Measurements from ENCODE around the gene SLC26A1.

The SLC26A1 gene

DNA sequence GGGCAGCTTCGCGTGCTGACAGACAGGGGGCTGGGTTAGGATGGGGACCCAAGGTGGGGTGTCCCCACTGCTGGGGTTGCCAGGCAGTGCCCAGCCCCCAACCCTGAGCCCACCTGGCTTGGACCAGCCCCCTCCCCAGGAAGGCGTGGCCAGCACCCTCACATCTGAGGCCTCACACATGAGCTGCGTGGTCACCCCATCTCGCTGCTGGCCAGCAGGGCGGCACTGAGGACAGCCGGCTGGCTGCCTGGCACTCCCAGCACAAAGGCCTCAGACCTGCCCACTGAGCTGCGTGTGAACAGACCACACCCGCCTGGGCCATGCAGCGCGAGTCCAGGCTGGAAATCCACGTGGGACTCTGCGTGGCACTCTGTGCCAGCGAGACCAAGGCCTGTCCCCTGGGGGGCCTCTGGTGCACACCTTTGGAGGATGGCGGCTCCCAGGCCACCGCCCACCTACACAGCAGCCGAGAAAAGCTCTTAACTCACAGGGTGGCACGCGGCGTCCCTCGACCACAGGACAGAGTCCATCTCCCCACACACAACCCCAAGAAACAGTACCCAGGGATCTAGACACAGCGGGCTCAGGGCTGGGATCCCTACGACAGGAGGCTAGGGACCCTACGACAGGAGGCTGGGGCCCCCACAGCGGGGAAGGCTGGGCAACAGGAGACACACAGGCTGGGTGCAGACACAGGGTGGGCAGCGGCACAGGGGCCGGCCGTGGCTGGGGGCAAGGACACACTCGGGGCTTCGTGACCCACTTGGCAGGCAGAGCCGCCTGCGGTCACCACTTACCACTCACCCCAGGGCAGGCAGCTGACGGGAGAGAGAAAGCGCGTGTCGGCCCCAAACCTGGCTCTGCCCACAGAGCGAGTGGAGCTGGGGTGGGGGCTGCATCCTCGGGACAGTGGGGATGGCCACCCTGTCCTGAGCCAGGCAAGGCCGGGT, 29.7 kb downstream of the SLC26A1 start:
- no peak for DNase-seq

DNA sequence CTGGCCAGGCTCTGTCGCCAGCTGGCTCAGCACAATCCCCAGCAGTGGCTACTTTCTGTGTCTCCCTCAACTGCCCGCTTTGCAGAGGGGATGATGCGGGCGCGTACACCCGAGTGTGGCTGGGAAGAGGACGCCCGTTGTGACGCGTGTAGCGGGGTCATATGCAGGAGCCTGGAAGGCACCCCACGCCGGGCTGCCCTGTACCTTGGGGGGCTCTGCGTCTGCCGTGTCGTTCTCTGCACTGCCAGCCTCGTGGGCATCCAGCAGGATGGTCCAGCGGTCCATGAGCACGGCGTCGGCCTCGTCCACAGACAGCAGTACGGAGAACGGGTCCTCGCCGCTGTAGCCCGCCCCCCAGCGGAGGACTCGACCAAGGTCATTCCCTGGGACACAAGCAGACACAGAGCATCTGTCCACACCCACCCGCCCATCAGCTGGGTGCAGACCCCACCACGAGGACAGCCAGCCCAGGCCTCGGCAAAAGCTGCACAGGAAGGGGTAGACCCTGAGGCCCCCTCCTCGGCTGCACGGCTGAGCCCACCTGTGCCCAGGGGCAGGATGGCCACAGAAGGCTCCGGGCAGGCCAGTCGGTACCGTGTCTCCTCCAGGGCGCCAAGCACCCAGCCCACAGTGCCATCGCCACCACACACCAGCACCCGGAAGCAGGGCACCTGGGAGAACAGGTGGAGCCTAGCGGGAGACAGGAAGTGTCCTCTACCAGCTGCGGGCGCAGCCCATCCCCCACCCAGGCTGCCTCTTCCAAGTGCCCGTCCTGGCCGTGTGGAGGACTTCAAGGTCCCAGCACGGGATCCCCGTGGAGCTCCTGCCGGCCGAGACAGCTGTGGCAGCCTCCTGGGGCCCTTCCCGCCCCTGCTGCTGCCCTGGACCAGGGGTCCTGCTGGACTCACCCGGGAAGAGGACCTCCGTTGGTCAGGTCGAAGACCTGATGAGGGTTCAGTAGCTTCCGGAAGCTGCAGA, 30.7 kb downstream of the SLC26A1 start:
- no peak for DNase-seq

- DNase-seq, result no peak
These were observed 31.6 kb downstream of the SLC26A1 start for GRCh38 chr4:961351-962230.

- DNase-seq, result no peak
These were observed 32.4 kb downstream of the SLC26A1 start for GRCh38 chr4:960636-961350.

DNA sequence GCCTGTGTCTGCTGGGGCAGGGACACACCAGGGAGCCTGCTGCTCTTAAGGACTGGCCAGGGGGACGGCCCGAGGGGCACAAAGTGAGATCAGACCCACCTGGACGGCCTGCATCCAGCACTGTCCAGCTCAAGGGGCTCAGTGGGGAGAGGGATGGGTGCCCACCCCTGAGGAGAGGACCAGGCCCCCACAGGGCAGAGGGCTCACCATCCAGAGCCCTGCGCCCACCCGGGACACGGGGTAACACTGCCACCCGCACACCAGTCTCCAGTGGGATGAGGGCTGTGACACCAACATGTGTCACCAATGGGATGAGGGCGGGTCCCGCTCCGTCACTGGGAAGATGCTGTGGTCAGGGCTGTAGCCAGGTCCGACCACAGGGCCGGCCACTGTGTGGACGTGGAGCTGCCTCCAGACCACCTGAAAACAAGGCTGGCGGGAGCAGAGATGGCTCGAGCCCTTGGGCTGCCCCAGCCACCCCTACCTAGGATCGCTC, 33.0 kb downstream of the SLC26A1 start:
- no peak for DNase-seq

GRCh38 chr4:959338-960139, 33.7 kb downstream of the SLC26A1 start:
- DNase-seq, result no peak

- DNase-seq, result no peak
These were observed 34.4 kb downstream of the SLC26A1 start for GRCh38 chr4:958696-959337.

GRCh38 chr4:958314-958665, 34.9 kb downstream of the SLC26A1 start:
- DNase-seq, result no peak

- no peak for DNase-seq
These were observed 35.5 kb downstream of the SLC26A1 start for GRCh38 chr4:957581-958313.

- DNase-seq, result no peak
These were observed 36.0 kb downstream of the SLC26A1 start for GRCh38 chr4:957231-957580.

DNA sequence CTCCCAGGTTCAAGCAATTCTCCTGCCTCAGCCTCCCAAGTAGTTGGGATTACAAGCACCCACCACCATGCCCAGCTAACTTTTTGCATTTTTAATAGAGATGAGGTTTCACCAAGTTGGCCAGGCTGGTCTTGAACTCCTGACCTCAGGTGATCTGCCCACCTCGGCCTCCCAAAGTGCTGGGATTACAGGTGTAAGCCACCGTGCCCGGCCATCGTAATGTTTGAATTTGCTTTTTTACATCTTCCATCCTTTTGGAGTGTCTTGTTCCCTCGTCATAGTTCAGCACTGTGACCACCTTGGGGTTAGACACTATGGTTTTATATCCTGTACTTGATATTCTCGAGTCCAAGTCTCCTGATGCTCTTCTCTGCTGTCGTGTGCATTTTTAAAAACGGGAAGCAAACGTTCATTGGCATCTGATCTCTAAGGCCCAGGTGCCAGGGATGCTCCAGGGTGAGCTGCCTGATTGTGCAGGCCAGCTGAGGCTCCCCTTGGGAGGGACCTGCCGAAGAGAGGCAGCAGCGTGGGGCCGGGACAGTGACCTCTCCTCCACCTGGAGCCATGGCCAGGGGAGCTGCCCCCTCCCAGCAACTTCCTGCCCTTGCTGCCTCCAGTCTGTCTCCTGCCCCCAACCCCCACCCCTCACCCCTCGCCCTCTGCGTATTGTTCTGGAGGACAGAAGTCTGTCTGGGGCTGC, 36.5 kb downstream of the SLC26A1 start:
- DNase-seq, result no peak

- no peak for DNase-seq
These were observed 37.2 kb downstream of the SLC26A1 start for GRCh38 chr4:955931-956381.

GRCh38 chr4:955161-955921, 37.9 kb downstream of the SLC26A1 start:
- no peak for DNase-seq

DNA sequence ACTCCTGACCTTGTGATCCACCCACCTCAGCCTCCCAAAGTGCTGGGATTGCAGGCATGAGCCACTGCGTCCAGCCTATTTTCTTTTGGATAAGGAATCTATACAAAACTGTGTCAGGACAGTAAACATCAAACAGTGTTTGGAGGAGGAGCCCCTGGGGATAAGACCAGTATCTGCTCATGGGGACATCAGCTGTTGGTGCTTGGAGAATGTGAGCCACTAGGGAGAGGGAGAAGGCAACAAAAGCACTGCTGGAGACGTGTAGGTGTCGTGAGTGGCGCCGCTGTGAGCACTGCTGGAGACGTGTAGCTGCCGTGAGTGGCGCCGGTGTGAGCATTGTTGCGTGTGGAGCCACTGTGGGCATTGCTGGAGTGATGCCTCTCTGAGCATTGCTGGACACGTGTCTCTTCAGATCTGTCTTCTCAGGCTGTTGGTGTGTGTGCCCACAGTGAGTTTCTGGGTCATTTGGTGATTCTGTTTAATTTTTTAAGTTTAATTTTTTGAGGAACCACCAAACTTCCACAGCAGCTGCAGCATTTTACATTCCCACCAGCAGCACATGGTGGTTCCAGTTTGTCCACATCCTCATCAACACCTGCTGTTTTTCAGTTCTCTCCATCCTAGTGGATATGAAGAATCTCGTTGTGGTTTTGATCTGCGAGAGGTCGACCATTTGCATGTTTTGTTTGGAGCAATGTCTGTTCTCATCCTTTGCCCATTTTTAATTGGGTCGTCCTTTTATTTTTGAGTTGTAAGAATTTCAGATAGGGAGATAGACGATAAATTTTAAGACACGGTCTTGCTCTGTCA, 38.8 kb downstream of the SLC26A1 start:
- DNase-seq, result no peak

DNA sequence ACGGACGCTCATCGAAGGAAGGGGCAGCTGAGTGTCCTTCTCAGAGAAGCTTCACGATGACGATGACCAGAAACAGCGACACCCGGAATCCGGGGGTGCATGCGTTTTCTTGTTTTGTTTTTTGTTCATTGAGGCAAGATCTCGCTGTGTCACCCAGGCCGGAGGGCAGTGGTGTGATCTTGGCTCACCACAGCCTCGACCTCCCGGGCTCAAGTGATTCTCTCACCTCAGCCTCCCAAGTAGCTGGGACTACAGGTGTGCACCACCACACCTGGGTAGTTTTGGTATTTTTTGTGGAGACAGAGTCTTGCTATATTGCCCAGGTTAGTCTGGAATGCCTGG, 39.7 kb downstream of the SLC26A1 start:
- no peak for DNase-seq

DNA sequence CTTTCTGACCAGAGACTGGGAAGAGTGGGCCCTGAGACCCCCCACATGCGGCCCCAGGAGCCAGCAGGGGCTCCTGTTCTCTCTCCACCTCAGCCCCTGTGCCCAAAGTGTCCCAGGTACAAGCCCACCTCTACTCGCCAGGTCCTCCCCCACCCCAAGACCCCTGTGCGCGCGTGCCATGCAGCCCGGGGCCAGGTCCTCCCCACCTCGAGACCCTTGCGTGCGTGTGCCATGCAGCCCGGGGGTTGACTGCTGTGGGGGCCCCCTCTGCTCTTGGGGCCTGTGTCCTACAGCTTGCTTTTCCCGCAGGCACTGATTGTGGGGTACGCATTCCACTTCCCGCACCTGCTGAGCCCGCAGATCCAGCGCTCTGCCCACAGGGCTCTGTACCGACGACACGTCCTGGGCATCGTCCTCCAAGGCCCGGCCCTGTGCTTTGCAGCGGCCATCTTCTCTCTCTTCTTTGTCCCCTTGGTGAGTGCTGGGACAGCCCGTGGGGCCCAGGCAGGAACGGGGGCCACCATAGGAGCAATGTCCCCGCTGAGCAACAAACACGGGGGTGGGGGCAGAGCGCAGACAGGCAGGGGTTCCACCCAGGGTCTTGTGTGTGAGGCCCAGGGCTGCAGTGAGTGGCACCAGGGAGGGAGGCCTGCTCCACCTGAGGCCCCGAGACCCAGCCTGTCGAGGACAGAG, 40.2 kb downstream of the SLC26A1 start:
- DNase-seq, result no peak

All from stimulated activated naive CD4-positive, alpha-beta T cell (primary cell).